K562 (cell line): ENCODE data around the gene FOXJ3. TPM values are rescaled to one million over a fixed set of nuclear protein-coding genes. Genes with fewer than 3 reads are reported as not detected.

ENCODE experiments used
- ARID4B ChIP-seq: sonication (generic); formaldehyde crosslinking; IDR thresholded peaks from 2 replicates; pipeline ENCODE4 v1.8.0; 2022; ENCODE audit warnings: mild to moderate bottlenecking, missing genetic modification reagents
- BRD9 ChIP-seq: fragments of 450-650 bp; IDR thresholded peaks from 2 replicates; pipeline ENCODE4 v1.6.1; 2018; ENCODE audit warnings: low read depth; ENCODE audit not compliant: partially characterized antibody
- CTCFL ChIP-seq: IDR thresholded peaks from 2 replicates; pipeline ENCODE4 v1.6.1; 2011; ENCODE audit warnings: borderline replicate concordance, low read depth, mild to moderate bottlenecking, moderate library complexity, low read length; ENCODE audit not compliant: insufficient read depth, poor library complexity, severe bottlenecking
- ELF1 ChIP-seq: fragments of 200-800 bp; sonication (Bioruptor generic); IDR thresholded peaks from 2 replicates; pipeline ENCODE4 v1.6.1; 2016; ENCODE audit warnings: missing genetic modification characterization, missing compliant biosample characterization
- FUS ChIP-seq: fragments of 200-400 bp; formaldehyde crosslinking; optimal IDR thresholded peaks from 2 replicates; pipeline ENCODE3; 2017; ENCODE audit warnings: low read depth, low read length
- KLF10 ChIP-seq: fragments of 250-450 bp; sonication (Bioruptor Pico); IDR thresholded peaks from 2 replicates; pipeline ENCODE4 v1.6.1; 2021; ENCODE audit warnings: matching md5 sums
- MXI1 ChIP-seq: IDR thresholded peaks from 2 replicates; pipeline ENCODE4 v1.6.1; 2011; ENCODE audit warnings: low read depth, mild to moderate bottlenecking, improper control_type of control experiment, low read length
- MYNN ChIP-seq, 2 experiments: sonication (generic); formaldehyde crosslinking in 1 of 2; IDR thresholded peaks; 2 replicates each; pipeline versions ENCODE4 v1.5.0 to v1.6.1; 2016 to 2020; ENCODE audit warnings: antibody characterized with exemption in 1 of 2, missing genetic modification reagents in 1 of 2
- PRPF4 ChIP-seq: fragments of 200-400 bp; formaldehyde crosslinking; IDR thresholded peaks from one replicate; pipeline ENCODE4 v1.6.1; 2017; ENCODE audit warnings: low read length, low read depth, mild to moderate bottlenecking; ENCODE audit not compliant: insufficient read depth, poor library complexity, severe bottlenecking
- PURB ChIP-seq: sonication (generic); formaldehyde crosslinking; IDR thresholded peaks from 2 replicates; pipeline ENCODE4 v1.9.0; 2021; ENCODE audit warnings: low read depth, mild to moderate bottlenecking, missing genetic modification reagents
- STAT5A ChIP-seq: IDR thresholded peaks from 2 replicates; pipeline ENCODE4 v1.6.1; 2012; ENCODE audit warnings: low read length, inconsistent platforms, borderline replicate concordance
- TRIM24 ChIP-seq, 2 experiments: fragments of 450-650 bp; IDR thresholded peaks; 2 replicates each; pipeline ENCODE4 v1.6.1; 2016
- ZNF561 ChIP-seq: fragments of 450-650 bp; formaldehyde crosslinking; conservative IDR thresholded peaks from 2 replicates; pipeline ENCODE4 v1.4.0; 2020; ENCODE audit warnings: mild to moderate bottlenecking, moderate library complexity
- ZNF655 ChIP-seq: fragments of 250-450 bp; sonication (Bioruptor Pico); IDR thresholded peaks from 2 replicates; pipeline ENCODE4 v1.5.0; 2021
- polyA plus RNA-seq, 8 experiments: library from polyadenylated mRNA; depleted of rRNA in 4 of 8; stranded (reverse) in 5 of 8; unstranded in 3 of 8; fragments of >200 nt; fragmentation: Nextera tagmentation in 2 of 8; fragmentation: Illumina TruSeq in 1 of 8; extraction: Ambion mirVana in 2 of 8; extraction: Trizol in 1 of 8; gene quantifications; 2 replicates each; pipeline versions ENCODE4 v1.2.1 to v1.2.3, GENCODE V29; 2011 to 2014; ENCODE audit warnings: inconsistent platforms in 1 of 8, missing spikeins in 1 of 8
- total RNA-seq, 7 experiments: library from RNA; depleted of rRNA in 6 of 7; stranded (reverse); fragments of >200 nt in 6 of 7; fragmentation: Illumina TruSeq in 2 of 7; extraction: Trizol in 2 of 7; gene quantifications; 2 replicates each; pipeline versions ENCODE4 v1.2.1 to v1.2.3, GENCODE V29; 2011 to 2021; ENCODE audit warnings: low replicate concordance in 1 of 7
- TF ChIP-seq, protein P1 (sequence below): fragments of 450-650 bp; conservative IDR thresholded peaks from 2 replicates; pipeline ENCODE4 v1.6.1; 2016; ENCODE audit warnings: missing genetic modification characterization, low read depth, mild to moderate bottlenecking, control low read depth, missing compliant biosample characterization
- TF ChIP-seq, protein P2 (sequence below): fragments of 250-450 bp; sonication (Bioruptor Pico); IDR thresholded peaks from 2 replicates; pipeline ENCODE4 v1.8.0; 2022; ENCODE audit warnings: moderate library complexity, mild to moderate bottlenecking, inconsistent platforms

FOXJ3 gene
- total and polyA plus RNA-seq, 9 of the 15 experiments (the other 6 are each of a cell fraction or from before 2014, with no cell fraction given): 8.7 to 35.3 (median 23.4) TPM

GRCh38 chr1:42335050-42335808, at the start of gene FOXJ3 (continued):
- peak; percentile 10; the same call in 1 of the 2 replicates for TF ChIP-seq ARID4B (CRISPR knock-in tag)
- no peak for TF ChIP-seq FUS
- no peak for TF ChIP-seq PRPF4
- TF ChIP-seq, protein P1, sequence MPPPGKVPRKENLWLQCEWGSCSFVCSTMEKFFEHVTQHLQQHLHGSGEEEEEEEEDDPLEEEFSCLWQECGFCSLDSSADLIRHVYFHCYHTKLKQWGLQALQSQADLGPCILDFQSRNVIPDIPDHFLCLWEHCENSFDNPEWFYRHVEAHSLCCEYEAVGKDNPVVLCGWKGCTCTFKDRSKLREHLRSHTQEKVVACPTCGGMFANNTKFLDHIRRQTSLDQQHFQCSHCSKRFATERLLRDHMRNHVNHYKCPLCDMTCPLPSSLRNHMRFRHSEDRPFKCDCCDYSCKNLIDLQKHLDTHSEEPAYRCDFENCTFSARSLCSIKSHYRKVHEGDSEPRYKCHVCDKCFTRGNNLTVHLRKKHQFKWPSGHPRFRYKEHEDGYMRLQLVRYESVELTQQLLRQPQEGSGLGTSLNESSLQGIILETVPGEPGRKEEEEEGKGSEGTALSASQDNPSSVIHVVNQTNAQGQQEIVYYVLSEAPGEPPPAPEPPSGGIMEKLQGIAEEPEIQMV (tag): no peak
- TF ChIP-seq PURB (CRISPR knock-in tag): no peak
- peak; percentile 63; the same call in 1 of the 2 replicates for TF ChIP-seq MYNN (IDR thresholded peaks at IDR 0.05)
- no peak for TF ChIP-seq MYNN (CRISPR knock-in tag; IDR thresholded peaks at IDR 0.05)
- TF ChIP-seq, protein P2, sequence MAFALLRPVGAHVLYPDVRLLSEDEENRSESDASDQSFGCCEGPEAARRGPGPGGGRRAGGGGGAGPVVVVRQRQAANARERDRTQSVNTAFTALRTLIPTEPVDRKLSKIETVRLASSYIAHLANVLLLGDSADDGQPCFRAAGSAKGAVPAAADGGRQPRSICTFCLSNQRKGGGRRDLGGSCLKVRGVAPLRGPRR: no peak
- 0 out of 2 replicates have a peak, but pooled peaks have one; percentile 21 for TF ChIP-seq MXI1
- TF ChIP-seq ZNF561 (CRISPR knock-in tag): no peak
- no peak for TF ChIP-seq ZNF655 (CRISPR knock-in tag)
- TF ChIP-seq CTCFL: peak; percentile 3
- TF ChIP-seq TRIM24 (IDR thresholded peaks at IDR 0.05): peak in 1 of 2 experiments; percentile 60; a peak in 2 of 4 replicates
- TF ChIP-seq KLF10: no peak
- TF ChIP-seq BRD9: peak; percentile 81
- TF ChIP-seq ELF1 (tag): peak; percentile 90
- TF ChIP-seq STAT5A: peak; percentile 29; the same call in 1 of the 2 replicates
